Umbilical cord (tissue), 2 donors: ENCODE data around the gene RAB30. TPM values are rescaled to one million over a fixed set of nuclear protein-coding genes. Genes with fewer than 3 reads are reported as not detected.
"Not testable (repeated sequence)": the region's sequence is repeated elsewhere in the genome, so short reads cannot be mapped to it uniquely, and the experiment has no call there.

Source experiments
- DNase-seq: peaks from one replicate; pipeline ENCODE4 v3.0.0-alpha.2; 2015; ENCODE audit warnings: low spot score
- total RNA-seq: library from RNA; depleted of rRNA; stranded (reverse); fragments of >200 nt; gene quantifications from one replicate; pipeline ENCODE4 v1.2.3, GENCODE V29; 2014; ENCODE audit warnings: low replicate concordance; ENCODE audit not compliant: insufficient read depth

RAB30 gene
- total RNA-seq, 1 donor from 2014 or later, result 12.3 TPM

DNA sequence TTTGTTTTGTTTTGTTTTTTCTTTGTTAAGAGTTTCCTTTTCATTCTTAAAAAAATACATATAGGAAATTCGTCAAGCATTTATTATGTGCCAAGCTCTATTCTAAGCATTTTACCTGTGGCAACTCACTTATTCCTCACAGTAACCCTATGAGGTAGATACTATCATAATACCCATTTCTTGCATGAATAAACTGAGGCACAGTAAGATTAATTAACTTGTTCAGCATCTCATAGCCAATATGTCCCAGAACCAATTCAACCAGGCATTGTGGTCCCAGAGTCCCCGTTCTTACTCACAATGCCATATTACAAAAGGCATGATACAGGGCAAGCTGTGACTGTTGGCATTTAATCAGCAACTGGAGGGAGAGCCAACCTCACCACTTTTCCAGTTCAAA, 83.7 kb downstream of the RAB30 start:
- DNase-seq, result no peak

DNA sequence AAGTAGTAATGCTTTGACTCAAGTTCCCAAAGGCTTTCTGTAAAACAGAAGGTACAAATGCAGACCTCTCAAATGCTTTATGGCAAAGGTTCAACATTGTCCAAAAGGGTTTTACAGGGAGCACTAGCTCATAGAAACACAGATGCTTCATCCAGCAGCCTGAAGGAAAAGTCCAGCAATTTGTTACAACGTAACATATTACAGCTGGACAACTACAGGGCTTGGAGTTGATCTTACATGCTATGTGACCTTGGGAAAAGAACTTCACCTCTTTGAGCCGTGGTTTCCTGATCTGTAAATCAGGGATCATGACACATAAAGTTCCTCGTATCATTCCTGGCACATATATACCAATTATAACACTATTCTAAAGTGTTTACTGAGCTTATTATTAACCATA, 85.3 kb downstream of the RAB30 start:
- no peak for DNase-seq

DNA sequence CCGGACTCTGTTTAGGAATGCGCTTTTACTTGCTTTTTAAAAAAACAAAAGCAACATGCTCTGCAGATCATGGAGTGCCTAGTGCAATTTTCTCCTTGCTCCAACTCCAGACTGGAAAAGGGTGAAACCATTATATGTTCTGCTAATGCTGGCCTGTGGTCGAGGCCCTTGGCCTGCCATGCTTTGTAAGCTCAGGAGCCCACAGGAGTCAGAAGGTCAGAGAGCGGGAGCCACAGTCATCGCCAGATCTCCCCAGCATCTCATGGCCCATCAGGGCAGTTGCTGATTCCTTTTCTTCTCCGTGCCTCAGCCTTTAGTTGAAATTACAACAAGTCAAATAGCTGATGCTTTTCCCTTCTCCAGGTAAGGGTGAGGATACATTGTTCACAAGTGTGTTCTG, 89.8 kb downstream of the RAB30 start:
- DNase-seq, result no peak

DNA sequence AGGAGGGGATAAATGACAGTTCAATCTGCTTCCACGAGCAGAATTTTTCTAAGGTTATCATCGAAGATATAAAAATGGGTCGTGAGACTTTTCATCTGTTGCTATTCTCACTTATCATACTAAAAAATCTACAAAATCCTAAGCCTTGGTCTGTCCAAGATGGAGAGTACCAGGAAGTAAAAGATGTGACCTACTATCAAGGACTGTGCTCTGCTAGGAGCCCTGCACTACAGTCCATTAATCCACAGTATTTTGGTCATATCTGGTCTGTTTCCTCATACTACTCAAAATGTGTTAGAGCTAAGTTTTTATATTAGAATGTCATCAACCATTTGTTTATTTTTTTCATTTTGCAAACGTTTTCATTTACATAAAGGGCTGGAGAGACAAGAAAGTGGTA, 90.8 kb downstream of the RAB30 start:
- DNase-seq, result no peak

DNA sequence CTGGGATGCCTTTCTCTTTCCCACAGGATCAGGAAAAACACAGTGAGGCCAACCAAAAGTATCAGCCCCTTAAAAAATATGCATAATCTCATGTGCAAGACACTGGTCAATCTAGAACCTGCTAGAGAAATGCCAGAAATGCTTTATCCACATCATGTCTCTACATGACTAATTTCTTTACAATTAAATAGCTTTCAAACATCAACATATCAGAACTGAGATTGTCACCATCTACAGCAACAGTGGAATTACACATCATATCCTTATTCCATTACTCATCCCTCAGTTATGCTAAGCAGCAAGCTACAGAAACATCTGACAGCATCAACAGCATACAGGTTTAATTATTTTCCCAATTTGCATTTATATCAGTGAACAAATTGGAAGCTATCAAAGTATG, 91.4 kb downstream of the RAB30 start:
- DNase-seq, result peak; percentile 13

DNA sequence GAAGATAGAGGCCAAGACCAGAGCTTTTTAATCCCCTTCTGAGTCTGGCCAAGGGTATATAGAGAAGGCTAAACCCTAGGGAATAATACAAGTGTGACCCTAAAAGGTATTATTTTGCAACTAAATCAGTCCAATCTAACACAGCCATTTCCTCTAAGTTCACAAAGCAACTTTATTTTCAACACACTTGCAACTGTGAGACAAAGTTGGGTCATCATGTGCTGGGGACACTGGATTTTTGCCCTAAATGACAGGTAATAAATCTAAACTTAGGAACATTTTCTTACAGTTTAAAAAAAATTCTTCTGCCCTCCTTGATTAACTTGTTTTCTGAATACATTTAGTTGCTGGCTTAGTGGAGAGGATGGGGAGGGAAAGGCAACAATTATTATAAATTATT, 91.9 kb downstream of the RAB30 start:
- no peak for DNase-seq

DNA sequence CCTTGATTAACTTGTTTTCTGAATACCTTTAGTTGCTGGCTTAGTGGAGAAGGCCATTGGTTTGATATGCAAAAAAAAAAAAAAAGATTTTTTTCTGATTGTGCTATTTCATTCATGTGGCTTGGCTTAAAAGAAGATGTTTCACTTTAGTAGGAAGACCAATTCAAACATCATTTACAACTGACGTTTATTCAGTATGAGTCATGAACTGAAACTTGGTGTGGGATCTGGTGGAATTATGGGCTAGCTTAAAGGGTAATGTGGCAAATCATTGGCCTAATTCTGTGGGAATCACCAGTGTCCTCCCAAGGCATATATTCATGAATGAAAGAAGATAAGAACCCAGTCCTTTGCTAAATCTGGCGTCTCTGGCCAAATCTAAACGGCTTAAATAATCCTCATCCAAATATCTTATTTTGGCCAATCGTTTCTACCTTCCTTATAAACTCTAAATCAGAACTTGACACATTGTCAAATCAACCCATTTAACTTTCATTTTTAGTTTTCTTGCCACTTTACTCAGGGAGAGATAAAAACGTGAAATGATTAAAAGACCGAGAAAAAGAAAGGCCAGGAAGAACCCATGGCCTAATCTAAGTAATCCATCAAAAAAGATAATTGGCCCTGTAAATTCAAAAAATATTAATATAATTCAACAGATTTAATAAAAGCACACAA, 93.1 kb downstream of the RAB30 start:
- peak; percentile 5 for DNase-seq

DNA sequence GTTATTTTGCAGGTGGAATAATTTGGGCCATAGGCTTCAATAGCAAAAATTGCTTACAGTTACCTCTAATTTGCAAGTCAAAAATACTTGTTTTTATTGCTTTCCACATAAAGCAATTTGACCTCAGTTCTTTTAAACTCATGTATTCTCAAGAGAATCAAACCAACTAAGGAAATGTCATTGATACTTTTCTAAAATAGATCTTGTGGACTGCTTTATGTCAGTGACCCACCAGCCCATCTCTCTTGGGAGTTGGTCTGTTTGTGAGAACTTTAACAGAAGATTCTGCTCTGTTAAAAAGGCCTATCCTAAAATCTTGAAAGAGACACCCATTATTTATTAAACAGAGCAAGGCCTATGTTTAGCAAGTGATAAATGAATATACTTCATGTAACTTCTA, 94.9 kb downstream of the RAB30 start:
- DNase-seq, result no peak

DNA sequence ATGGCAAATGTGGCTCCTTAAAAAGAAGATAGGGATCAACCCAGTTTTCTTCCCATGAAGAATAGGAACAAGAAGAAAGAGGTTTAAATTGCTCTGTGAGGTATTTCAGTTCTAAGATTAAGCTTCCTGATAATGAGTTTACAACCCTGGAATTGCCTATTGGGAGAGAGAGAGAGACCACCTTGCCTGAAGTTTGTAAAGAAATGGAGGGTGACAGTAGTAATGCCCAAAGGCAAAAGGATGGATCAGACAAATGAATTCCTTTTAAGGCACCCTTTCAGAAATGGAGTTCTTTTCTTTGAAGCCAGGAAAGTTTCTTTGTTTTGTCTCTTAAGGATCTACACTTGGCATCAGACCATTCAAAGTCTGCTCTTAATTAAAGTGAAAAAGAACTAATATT, 95.8 kb downstream of the RAB30 start:
- no peak for DNase-seq

DNA sequence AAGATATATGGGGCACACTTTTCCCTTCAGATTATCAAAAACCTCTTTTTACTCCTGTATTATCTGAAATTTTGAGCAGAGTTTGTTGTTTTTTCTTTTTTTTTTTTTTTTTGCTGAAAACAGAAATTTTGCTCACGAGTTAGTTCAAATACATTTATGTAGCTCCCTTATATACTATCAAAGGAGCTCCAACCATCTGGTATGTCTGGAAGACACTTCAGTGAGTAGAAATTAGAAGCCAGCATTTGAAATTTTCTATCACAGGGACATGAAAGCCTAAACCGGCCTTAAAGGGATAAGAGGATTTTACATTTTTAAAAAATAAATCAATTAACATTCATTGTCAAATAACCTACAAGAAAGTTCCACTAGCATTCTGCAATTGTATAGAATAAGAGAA, 96.8 kb downstream of the RAB30 start:
- no peak for DNase-seq

DNA sequence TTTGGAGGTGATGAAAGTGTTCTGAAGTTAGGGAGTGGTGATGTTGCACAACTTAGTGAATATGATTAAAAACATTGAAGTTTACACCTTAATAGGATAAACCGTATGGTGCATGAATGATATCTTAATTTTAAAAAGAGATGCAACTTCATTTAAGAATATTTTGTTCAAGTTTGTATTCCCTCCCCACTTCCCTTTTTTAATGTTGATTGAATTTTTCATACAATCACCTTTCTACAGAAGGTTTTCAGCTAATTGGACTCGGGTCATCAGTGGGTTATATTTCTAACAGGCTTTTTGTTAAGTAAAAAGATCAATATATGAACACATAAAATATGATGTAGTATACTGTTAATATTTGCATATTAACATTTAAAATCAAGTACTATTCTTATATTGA, 97.6 kb downstream of the RAB30 start:
- DNase-seq, result no peak

DNA sequence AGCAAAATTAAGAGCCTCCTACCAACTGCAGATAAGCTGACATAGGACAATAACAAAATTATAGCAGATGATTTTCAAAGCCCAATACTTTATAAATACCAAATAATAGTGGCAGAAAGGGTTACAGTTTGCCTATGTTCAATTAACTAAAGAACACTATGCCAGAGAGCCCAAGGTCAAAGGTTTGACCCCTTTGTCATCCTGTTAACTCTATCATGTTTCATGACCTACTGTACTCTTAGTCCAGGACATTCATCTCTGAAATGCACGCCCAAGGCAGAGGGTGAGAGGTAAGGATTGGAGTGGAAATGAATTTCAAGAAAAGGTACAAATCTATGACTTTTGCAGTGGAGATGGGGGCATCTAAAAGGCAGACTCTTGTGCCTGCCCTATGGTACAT, 99.6 kb downstream of the RAB30 start:
- no peak for DNase-seq

DNA sequence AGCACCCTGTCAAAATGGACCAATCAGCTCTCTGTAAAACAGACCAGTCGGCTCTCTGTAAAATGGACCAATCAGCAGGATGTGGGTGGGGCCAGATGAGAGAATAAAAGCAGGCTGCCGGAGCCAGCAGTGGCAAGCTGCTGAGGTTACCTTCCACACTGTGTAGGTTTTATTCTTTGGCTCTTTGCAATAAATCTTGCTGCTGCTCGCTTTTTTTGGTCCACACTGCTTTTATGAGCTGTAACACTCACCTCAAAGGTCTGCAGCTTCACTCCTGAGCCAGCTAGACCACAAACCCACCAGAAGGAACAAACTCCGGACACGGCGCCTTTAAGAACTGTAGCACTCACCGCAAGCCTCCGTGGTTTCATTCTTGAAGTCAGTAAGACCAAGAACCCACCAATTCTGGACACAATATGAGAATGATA, 100.2 kb downstream of the RAB30 start:
- not testable (repeated sequence) for DNase-seq

DNA sequence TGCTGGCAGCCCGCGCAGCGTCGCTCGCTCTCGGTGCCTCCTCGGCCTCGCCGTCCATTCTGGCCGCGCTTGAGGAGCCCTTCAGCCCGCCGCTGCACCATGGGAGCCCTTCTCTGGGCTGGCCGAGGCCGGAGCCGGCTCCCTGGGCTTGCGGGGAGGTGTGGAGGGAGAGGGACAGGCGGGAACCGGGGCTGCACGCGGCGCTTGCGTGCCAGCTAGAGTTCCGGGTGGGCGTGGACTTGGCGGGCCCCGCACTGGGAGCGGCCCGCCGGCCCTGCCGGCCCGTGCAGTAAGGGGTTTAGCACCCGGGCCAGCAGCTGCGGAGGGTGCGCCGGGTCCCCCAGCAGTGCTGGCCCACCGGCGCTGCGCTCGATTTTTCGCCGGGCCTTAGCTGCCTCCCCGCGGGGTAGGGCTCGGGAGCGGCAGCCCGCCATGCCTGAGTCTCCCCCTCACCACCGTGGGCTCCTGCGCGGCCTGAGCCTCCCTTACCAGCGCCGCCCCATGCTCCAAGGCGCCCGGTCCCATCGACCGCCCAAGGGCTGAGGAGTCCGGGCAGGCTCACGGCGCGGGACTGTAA, 101.1 kb downstream of the RAB30 start:
- not testable (repeated sequence) for DNase-seq

DNA sequence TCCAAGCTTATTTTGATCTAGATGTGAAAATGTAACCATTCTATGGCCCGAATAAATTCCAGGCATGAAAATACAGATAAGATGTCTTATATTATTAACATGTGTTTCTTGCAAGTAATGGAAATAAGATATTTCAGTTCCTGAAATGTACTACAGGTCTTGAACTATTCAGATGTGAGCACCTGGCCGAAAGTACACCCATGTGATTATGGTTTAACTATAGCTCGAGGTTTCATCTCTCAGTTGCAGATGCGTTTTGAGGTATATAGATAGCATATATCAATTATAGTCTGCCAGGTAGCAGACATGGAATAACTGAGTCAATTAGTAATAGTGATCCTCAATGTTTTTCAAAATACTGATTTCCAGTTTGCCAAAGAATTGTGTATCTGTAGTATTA, 101.9 kb downstream of the RAB30 start:
- no peak for DNase-seq

DNA sequence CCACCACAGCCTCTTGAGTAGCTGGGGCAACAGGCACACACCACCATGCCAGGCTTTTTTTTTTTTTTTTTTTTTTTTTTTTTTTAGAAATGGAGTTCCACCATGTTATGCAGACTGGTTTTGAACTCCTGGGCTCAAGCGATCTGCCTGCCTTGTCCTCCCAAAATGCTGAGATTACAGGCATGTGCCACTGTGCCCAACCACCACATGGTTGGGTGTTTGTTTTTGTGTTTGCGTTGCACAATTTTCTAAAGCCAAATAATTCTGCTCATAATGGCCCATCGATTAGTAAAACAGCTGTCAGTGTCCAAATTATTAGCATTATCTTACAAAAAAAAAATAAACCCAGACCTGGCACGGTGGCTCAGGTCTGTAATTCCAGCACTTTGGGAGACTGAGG, 104.3 kb downstream of the RAB30 start:
- DNase-seq, result no peak

DNA sequence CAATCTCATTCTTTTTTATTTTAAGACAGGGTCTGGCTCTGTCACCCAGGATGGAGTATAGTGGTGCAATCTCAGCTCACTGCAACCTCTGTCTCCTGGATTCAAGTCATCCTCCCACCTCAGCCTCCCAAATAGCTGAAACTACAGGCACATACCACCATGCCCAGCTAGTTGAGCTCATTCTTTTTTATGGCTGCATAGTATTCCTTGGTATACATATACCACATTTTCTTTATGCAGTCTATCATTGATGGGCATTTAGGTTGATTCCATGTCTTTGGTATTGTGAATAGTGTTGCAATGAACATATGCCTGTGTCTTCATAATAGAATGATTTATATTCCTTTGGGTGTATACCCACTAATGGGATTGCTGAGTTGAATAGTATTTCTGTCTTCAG, 109.7 kb downstream of the RAB30 start:
- not testable (repeated sequence) for DNase-seq

DNA sequence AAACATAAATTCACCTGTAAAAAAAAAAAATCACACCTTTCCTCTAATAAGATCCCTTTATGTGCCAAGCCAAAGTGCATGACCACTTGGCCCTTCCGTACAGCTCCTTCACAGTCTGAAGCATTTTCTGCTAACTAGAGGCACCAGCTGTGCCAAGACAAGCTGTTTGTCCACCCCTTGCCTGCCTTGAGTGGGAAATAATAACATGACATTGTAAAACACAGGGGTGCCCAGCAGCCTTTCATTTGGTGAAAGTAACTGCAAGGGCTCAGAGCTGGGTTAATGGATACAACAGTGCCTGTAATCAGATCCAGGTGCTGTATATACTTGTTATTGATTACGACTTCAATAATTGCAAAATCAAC, 110.9 kb downstream of the RAB30 start:
- no peak for DNase-seq

DNA sequence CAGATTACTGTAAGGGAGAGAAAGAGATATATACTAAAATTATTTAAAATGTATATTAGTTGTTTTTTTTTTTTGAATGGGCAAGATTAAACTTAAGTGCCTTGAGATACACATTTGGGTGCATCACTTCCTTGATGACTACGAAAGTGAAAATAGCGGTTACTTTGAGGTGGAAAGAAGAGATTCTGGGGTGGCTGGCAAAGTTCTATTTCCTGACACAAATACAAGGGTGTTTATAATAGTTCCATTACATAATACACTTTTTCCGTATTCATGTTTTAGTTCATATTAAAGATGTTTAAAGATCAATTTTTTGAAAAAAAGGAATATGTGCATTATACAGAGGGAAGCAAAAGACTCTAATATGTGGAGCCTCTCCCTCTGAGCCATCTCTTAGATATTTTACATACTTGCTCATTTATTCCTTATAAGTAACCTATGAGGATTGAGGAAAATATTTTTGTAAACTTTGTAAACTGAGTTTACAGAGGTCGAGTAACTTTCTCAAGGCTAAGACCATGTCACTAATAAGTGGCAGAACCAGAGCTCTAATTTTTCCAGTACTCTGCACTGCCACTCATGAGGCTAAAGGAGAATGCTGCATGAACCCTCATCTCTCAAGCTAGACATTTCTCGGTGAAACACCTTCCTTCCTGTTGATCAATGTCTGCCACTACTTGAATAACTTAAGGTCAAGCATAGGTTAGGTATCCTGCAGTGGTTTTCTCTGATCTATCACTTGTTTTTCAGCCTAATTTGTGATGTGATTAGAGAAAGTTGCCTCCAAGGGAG, 111.5 kb downstream of the RAB30 start:
- DNase-seq, result no peak

DNA sequence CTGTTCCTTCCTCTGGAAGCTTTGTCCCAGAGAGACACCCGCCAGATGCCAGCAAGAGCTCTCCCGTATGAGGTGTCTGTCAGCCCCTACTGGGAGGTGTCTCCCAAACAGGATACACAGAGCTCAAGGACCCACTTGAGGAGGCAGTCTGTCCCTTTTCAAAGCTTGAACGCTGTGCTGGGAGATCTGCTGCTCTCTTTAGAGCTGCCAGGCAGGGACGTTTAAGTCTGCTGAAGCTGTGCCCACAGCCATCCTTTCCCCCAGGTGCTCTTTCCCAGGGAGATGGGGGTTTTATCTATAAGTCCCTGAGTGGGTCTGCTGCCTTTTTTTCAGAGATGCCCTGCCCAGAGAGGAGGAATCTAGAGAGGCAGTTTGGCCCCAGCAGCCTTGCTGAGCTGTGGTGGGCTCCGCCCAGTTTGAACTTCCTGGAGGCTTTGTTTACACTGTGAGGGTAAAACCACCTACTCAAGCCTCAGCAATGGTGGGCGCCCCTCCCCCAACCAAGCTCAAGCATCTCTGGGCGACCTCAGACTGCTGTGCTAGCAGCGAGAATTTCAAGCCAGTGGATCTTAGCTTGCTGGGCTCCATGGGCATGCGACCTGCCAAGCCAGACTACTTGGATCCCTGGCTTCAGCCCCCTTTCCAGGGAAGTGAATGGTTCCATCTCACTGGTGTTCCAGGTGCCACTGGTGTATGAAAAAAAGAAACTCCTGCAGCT, 115.8 kb downstream of the RAB30 start:
- not testable (repeated sequence) for DNase-seq

DNA sequence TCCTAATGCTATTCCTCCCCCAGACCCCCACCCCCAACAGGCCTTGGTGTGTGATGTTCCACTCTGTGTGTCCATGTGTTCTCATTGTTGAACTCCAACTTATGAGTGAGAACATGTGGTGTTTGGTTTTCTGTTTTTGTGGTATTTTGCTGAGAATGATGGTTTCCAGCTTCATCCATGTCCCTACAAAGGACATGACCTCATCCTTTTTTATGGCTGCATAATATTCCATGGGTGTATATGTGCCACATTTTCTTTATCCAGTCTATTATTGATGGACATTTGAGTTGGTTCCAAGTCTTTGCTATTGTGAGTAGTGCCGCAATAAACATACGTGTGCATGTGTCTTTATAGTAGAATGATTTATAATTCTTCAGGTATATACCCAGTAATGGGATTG, 121.2 kb downstream of the RAB30 start:
- DNase-seq, result not testable (repeated sequence)

DNA sequence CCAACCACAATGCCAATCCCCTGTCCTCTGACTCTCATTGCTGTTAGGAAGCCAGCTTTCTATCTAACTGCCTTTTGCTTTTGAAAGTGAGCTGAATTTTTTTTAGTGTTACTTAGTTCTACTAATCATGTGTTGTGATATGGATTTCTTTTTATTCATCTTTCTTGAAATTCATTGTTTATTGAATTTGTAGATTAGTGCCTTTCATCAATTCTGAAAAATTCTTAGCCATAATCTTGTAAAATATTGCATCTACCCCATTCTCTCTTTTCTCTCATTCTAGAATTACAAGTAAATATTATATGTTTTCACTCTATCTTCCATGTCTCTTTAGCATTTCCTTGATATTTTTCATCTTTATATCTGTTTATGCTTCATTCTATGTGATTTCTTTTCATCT, 122.3 kb downstream of the RAB30 start:
- no peak for DNase-seq
